BLaER1 (cell line): ENCODE measurements around the gene SLC28A1.

Source experiments
- H3K27ac ChIP-seq: shearing (Covaris generic); formaldehyde crosslinking; 2 replicates; pipeline ENCODE4 v1.8.1; 2022
- H3K27me3 ChIP-seq: shearing (Covaris generic); formaldehyde crosslinking; 2 replicates; pipeline ENCODE4 v1.8.1; 2022
- H3K36me3 ChIP-seq: shearing (Covaris generic); formaldehyde crosslinking; 2 replicates; pipeline ENCODE4 v1.8.1; 2022
- H3K4me1 ChIP-seq: shearing (Covaris generic); formaldehyde crosslinking; 2 replicates; pipeline ENCODE4 v1.8.1; 2022
- H3K4me2 ChIP-seq: shearing (Covaris generic); formaldehyde crosslinking; 2 replicates; pipeline ENCODE4 v1.8.1; 2022
- H3K4me3 ChIP-seq: shearing (Covaris generic); formaldehyde crosslinking; 2 replicates; pipeline ENCODE4 v1.8.1; 2022
- H3K9ac ChIP-seq: shearing (Covaris generic); formaldehyde crosslinking; 2 replicates; pipeline ENCODE4 v1.8.1; 2022
- H3K9me3 ChIP-seq: shearing (Covaris generic); formaldehyde crosslinking; 2 replicates; pipeline ENCODE4 v1.8.1; 2022
- H4K20me1 ChIP-seq: shearing (Covaris generic); formaldehyde crosslinking; 2 replicates; pipeline ENCODE4 v1.8.1; 2022
- Cebpa-rat ChIP-seq: shearing (Covaris generic); IDR thresholded peaks from 2 replicates; pipeline ENCODE4 v1.8.1; 2022

SLC28A1 gene

DNA sequence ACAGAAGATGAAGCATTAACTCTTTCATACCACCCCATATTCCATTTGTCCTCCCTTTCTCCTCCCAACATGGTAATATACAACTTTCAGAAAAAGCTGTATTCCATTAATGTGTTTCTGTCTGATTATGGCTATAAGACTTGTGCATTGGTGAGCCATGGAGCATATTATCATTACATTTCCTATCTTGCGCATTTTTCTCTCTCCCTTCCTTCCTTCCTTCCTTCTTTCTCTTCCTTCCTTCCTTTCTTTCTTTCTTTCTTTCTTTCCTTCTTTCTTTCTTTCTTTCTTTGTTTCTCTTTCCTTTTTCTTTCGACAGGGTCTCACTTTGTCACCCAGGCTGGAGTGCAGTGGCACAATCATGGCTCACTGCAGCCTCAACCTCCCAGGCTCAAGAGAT is 71.7 kb downstream of the SLC28A1 start:
- Histone ChIP-seq H3K4me1 (peaks cover 16% of the 10 kb centered on the region), H3K4me3 (no peak overlapping the region), H3K27me3 (no peaks in the 10 kb centered on the region), H3K27ac (no peak overlapping the region), H3K9ac (no peak overlapping the region), H3K9me3 (peaks cover 14% of the 10 kb centered on the region), H3K4me2 (no peak overlapping the region), H3K36me3 (no peaks in the 10 kb centered on the region), H4K20me1 (no peaks in the 10 kb centered on the region)
- TF ChIP-seq Cebpa-rat: no peak

DNA sequence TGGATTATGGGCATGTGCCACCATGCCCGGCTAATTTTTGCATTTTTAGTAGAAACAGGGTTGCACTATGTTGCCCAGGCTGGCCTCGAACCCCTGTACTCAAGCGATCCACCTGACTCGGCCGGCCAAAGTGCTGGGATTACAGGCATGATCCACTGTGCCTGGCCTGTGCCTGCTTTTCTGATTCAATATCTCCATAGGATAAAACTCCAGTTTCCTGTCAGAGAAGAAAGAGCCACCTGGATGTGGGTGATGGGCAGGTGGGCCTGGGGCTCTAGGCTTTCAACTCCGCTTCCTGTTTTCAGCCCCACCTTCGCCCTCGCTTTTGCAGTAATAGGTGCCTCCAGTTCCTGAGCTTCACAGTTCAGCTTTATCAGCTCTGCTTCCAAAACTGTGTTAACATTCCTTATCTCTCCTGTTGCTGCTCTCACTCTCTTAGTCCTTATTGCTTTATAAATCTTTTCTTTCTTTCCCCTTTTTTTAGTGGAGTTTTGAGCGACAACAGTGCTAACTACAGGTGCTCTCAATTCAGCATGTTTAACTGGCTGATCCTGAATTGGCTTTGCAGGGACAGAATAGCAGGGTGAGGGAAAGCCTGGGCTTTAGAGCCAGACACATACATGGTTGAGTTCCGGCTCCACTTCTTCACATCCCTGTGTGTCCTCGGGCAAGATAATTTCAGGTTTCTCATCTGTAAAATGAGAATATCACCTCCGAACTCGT is 76.1 kb downstream of the SLC28A1 start:
- Histone ChIP-seq H3K36me3 (no peaks in the 10 kb centered on the region), H3K9ac (no peak overlapping the region), H3K9me3 (peaks cover 22% of the 10 kb centered on the region), H3K4me1 (peaks cover 16% of the 10 kb centered on the region), H3K27me3 (no peaks in the 10 kb centered on the region), H4K20me1 (no peaks in the 10 kb centered on the region), H3K27ac (no peak overlapping the region), H3K4me2 (no peak overlapping the region), H3K4me3 (no peak overlapping the region)
- TF ChIP-seq Cebpa-rat: no peak

DNA sequence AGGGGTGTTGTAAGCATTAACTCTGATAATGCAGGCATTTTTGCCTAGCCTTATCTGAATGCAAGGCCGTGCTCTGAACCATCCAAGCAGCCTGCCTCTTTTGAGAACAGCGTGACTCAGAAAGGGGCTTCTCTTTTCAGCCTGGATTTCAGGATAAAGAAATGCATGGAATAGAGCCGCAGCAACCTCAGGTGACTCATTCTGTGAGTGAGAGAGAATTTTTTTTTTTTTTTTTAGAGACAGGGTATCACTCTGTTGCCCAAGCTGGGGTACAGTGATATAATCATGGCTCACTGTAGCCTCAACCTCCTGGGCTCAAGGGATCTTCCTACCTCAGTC is 76.6 kb downstream of the SLC28A1 start:
- Histone ChIP-seq H3K27me3 (no peaks in the 10 kb centered on the region), H3K4me2 (no peak overlapping the region), H3K36me3 (no peaks in the 10 kb centered on the region), H3K9me3 (peaks cover 22% of the 10 kb centered on the region), H3K27ac (no peak overlapping the region), H3K4me3 (no peak overlapping the region), H3K9ac (no peak overlapping the region), H4K20me1 (no peaks in the 10 kb centered on the region), H3K4me1 (peaks cover 16% of the 10 kb centered on the region)
- TF ChIP-seq Cebpa-rat: no peak

DNA sequence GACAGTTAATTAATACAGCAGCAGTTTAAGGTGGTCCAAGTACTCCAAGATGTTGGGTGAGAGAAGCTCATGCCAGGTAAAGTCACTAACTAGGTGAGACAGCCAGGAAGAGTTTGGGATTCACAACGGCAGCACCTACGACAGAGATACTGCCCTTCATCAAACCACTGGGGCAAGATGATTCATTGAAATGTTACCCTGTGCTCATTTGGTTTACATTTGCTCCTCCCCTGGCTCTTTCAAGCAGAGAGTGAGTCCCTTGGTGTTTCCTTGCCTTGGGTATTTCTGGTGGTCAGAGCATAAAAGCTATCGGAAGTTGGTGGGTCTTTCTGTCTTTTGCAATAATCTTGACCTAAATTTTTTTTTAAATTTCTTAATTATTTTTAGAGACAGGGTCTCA is 77.2 kb downstream of the SLC28A1 start:
- H3K36me3 ChIP-seq: no peaks in the 10 kb centered on the region
- H3K4me1 ChIP-seq: peaks cover 16% of the 10 kb centered on the region
- no peaks in the 10 kb centered on the region for H3K27me3 ChIP-seq
- H3K9ac ChIP-seq: no peak overlapping the region
- TF ChIP-seq Cebpa-rat: no peak
- H3K4me2 ChIP-seq: no peak overlapping the region
- no peak overlapping the region for H3K4me3 ChIP-seq
- no peaks in the 10 kb centered on the region for H4K20me1 ChIP-seq
- H3K27ac ChIP-seq: no peak overlapping the region
- H3K9me3 ChIP-seq: peaks cover 29% of the 10 kb centered on the region

DNA sequence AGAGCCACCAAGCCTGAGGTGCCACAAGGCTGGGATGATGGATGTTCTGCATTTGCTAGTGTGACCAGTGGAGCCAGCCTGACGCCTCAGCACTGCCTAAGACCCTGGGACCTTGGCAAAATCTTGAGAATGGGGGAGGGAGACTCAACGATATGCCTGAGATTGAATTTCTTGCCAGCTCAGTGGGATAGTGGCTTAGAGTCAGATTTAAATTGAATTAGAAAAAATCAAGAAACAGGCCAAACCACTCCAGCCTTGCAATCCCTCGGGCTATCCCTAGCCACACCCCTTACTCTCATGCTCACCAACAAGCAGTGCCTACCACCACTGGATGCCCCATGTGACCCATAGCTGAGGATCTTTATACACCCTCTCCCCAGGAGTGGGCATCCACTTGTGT is 78.5 kb downstream of the SLC28A1 start:
- Histone ChIP-seq H3K9me3 (peaks cover 23% of the 10 kb centered on the region), H3K4me3 (no peak overlapping the region), H3K27me3 (no peaks in the 10 kb centered on the region), H3K36me3 (no peaks in the 10 kb centered on the region), H3K4me1 (peaks cover 16% of the 10 kb centered on the region), H3K27ac (no peak overlapping the region), H3K9ac (no peak overlapping the region), H4K20me1 (no peaks in the 10 kb centered on the region), H3K4me2 (no peak overlapping the region)
- no peak for TF ChIP-seq Cebpa-rat

DNA sequence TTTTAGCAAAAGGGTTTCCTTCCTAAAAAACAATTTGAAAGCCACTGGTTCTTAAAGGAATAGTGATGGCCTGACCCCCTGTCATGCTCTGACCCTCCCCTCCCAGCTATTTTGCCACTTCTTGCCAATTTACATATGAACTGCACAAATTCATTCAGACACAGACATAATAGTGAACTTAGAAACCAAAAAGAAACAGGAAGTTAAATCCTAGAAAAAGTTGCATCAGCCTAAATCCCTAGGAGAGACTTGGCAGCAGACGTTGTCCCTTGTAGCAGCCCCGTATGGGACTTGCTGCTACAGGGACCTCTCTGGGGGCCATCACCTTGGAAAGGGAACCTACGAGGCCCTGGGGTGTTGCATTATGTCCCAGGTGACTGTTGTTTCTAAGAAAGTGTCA is 82.9 kb downstream of the SLC28A1 start:
- no peak overlapping the region for H3K9ac ChIP-seq
- H3K9me3 ChIP-seq: peaks cover 18% of the 10 kb centered on the region
- no peak for TF ChIP-seq Cebpa-rat
- no peaks in the 10 kb centered on the region for H3K36me3 ChIP-seq
- no peaks in the 10 kb centered on the region for H3K4me1 ChIP-seq
- H3K27me3 ChIP-seq: no peaks in the 10 kb centered on the region
- H3K4me2 ChIP-seq: no peak overlapping the region
- H3K27ac ChIP-seq: 0 out of 2 replicates have a peak overlapping the region, but pooled peaks have one; percentile 1
- no peak overlapping the region for H3K4me3 ChIP-seq
- H4K20me1 ChIP-seq: no peaks in the 10 kb centered on the region

DNA sequence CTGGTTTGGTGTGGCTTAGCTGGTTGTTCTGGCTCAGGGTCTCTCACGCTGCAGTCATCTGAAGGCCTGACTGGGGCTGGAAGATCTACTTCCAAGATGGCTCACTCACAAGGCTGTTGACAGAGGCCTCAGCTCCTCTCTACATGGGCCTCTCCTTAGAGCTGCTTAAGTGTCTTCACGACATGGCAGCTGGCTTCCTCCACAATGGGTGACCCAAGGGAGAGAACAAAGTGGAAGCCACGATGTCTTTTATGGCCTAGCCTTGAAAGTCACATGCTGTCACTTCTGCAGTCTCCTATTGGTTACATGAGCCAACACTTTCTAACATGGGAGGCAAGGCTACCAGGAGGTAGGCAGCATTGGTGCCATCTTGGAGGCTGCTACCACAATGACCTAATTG is 83.8 kb downstream of the SLC28A1 start:
- no peak overlapping the region for H3K9ac ChIP-seq
- no peaks in the 10 kb centered on the region for H4K20me1 ChIP-seq
- no peaks in the 10 kb centered on the region for H3K36me3 ChIP-seq
- no peak for TF ChIP-seq Cebpa-rat
- no peaks in the 10 kb centered on the region for H3K27me3 ChIP-seq
- no peak overlapping the region for H3K4me2 ChIP-seq
- H3K27ac ChIP-seq: no peak overlapping the region
- no peak overlapping the region for H3K4me3 ChIP-seq
- peaks cover 18% of the 10 kb centered on the region for H3K9me3 ChIP-seq
- H3K4me1 ChIP-seq: no peaks in the 10 kb centered on the region

DNA sequence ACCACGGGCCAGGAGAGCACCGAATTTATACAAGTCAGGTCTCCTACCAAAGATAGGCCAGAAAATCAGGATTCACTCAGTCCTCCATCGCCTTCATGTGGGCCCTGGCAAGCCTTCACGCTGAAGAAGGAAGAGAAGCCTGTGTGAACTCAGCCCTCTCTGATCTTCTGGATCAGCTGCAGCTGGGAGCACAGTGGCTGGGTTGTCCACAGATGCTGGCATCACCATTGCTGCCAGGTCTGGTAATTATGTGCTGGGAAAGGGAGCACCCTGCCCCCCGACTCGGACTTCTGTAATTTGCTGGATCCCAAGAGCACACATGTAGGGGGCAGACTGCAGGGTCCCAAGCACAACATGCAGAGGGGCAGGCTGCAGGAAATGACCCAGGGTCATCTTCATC is 84.8 kb downstream of the SLC28A1 start:
- H3K4me3 ChIP-seq: no peak overlapping the region
- H3K27me3 ChIP-seq: no peaks in the 10 kb centered on the region
- no peaks in the 10 kb centered on the region for H3K4me1 ChIP-seq
- no peaks in the 10 kb centered on the region for H4K20me1 ChIP-seq
- H3K27ac ChIP-seq: no peak overlapping the region
- H3K4me2 ChIP-seq: no peak overlapping the region
- no peak for TF ChIP-seq Cebpa-rat
- no peak overlapping the region for H3K9ac ChIP-seq
- peaks cover 16% of the 10 kb centered on the region for H3K9me3 ChIP-seq
- no peaks in the 10 kb centered on the region for H3K36me3 ChIP-seq

DNA sequence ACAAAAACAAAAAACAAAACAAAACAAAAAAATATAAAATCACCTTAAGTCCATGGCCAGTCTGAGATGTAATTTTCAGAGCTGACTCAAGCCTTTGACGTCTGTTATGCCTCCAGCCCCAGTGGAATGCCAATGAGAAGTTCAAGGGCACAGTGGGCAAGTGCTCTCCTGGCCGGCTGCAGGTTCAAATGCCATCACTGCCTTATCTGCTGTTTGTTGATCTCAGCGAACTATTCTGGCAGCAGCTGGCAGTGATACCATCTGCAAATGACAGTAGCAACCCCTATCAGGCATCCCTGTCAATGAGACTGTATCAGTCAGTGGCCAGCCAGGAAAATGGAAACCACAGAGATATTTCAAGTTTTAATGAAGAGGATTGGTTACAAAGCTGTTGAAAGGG is 86.4 kb downstream of the SLC28A1 start:
- H3K9me3 ChIP-seq: peaks cover 9% of the 10 kb centered on the region
- no peaks in the 10 kb centered on the region for H3K4me1 ChIP-seq
- H3K4me2 ChIP-seq: no peak overlapping the region
- no peak overlapping the region for H3K4me3 ChIP-seq
- no peak overlapping the region for H3K9ac ChIP-seq
- TF ChIP-seq Cebpa-rat: no peak
- H3K27ac ChIP-seq: no peak overlapping the region
- no peaks in the 10 kb centered on the region for H3K36me3 ChIP-seq
- no peaks in the 10 kb centered on the region for H3K27me3 ChIP-seq
- H4K20me1 ChIP-seq: no peaks in the 10 kb centered on the region

DNA sequence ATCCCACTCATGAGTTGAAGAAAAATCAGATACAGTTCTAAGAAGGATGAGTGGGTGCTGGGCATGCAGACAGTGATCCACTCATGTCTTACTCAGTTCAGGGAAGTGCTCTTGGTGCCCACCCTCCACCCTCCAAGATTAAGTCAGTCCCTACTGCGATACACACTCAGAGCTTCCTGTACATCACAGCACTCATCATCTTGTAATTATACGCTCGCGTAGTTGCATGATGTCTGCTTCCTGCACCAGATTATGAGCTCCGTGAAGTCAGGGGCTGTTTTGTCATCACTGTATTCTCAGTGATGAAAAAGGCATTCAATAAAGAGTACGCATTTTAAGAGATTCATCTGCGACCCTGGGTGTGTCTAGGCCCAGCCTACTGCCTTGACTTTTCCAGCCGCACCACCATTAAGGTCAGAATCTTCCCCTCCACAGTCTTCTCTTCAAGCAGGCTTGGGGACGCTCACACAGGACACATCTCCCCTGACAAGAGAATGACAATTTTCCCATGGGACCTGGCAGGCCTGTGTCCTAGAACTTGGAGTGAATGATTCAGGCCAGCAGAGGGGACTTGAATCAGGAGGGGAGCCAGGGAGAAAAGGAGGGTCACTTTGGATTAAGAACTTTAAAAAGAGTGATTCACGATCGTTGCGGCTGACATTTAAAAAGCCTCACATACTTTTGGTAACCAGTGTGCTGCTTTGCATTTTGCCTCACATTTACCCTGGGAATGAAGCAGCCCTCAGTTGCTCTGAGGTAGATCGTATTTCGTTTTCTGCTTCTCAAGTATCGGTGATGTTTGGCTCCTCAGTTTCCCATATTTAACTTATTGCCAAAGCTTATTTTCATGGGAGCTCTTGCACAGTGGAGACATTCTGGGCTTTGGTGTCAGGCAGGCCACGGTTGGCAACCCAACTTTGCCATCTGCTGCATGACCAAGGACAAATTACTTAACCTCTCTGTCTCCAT is 89.3 kb downstream of the SLC28A1 start:
- peaks cover 4% of the 10 kb centered on the region for H3K27me3 ChIP-seq
- TF ChIP-seq Cebpa-rat: no peak
- no peaks in the 10 kb centered on the region for H3K4me1 ChIP-seq
- no peak overlapping the region for H3K4me3 ChIP-seq
- H4K20me1 ChIP-seq: no peaks in the 10 kb centered on the region
- H3K27ac ChIP-seq: no peak overlapping the region
- no peaks in the 10 kb centered on the region for H3K9me3 ChIP-seq
- no peaks in the 10 kb centered on the region for H3K36me3 ChIP-seq
- no peak overlapping the region for H3K4me2 ChIP-seq
- no peak overlapping the region for H3K9ac ChIP-seq
